Right lobe of liver (tissue), 6 donors: ENCODE results near the gene ABCC3. TPM values are rescaled to one million over a fixed set of nuclear protein-coding genes. Genes with fewer than 3 reads are reported as not detected.

Experiments used
- ATAC-seq, 4 donors: fragments of 200-7000 bp; cut with Tn5 transposase; one replicate each; pipeline ENCODE4 v1.9.1; 2020; ENCODE audit warnings: mild to moderate bottlenecking in 4 of 4, moderate library complexity in 4 of 4
- DNase-seq, 3 donors: peaks; one replicate each; pipeline ENCODE4 v3.0.0-alpha.2; 2020
- H3K27ac ChIP-seq, 3 donors: fragments of 200-600 bp; one replicate each; pipeline ENCODE4 v1.8.0; 2022
- H3K27me3 ChIP-seq, 2 donors: fragments of 200-600 bp; one replicate each; pipeline ENCODE4 v1.8.0; 2022
- H3K36me3 ChIP-seq, 4 donors: fragments of 200-600 bp; sonication (generic) in 1 of 4; one replicate each; pipeline versions ENCODE4 v1.5.1 to v1.8.0; 2017 to 2022; ENCODE audit warnings: control low read depth in 1 of 4
- H3K4me1 ChIP-seq, 4 donors: fragments of 200-600 bp; sonication (generic) in 1 of 4; one replicate each; pipeline versions ENCODE4 v1.5.1 to v1.8.0; 2017 to 2022; ENCODE audit warnings: control low read depth in 1 of 4
- H3K4me3 ChIP-seq, 3 donors: fragments of 200-600 bp; one replicate each; pipeline ENCODE4 v1.8.0; 2022
- H3K9me3 ChIP-seq, 4 donors: fragments of 200-600 bp; sonication (generic) in 1 of 4; one replicate each; pipeline versions ENCODE4 v1.5.1 to v1.8.0; 2017 to 2022; ENCODE audit warnings: control low read depth in 1 of 4
- POLR2A ChIP-seq: fragments of 450-650 bp; IDR thresholded peaks from one replicate; pipeline ENCODE4 v1.6.1; 2017; ENCODE audit warnings: antibody characterized with exemption, mild to moderate bottlenecking
- WGBS: methylation state at CpG from one replicate; pipeline ENCODE4 v1.1.6; 2018; ENCODE audit warnings: low coverage, low lambda C conversion rate; ENCODE audit not compliant: insufficient coverage; ENCODE audit errors: missing lambda C conversion rate; 5-methylcytosine and 5-hydroxymethylcytosine counted together
- intact Hi-C, 2 donors: fragments of 100-400 bp; cut with DNase I; formaldehyde crosslinking; loops; one replicate each; pipeline versions ENCODE4 v1.11.2 to v1.14.1; 2022
- total RNA-seq, 6 experiments: library from RNA; depleted of rRNA in 2 of 6; stranded (reverse); fragments of >200 nt in 2 of 6; fragmentation: NEBNext Ultra II Directional in 3 of 6; extraction: Animal tissue kit (Norgen Biotek cat#: 25700) in 3 of 6; gene quantifications; one replicate each; pipeline versions ENCODE4 v1.1.0 to v1.2.4, GENCODE V29; 2016 to 2023
- TF ChIP-seq, protein P1 (sequence below), 4 donors: fragments of 200-600 bp in 3 of 4; fragments of 450-650 bp in 1 of 4; IDR thresholded peaks; one replicate each; pipeline versions ENCODE4 v1.5.1 to v1.8.0; 2016 to 2022; ENCODE audit warnings: antibody characterized with exemption in 4 of 4, mild to moderate bottlenecking in 2 of 4
- donor health status: DM: no; HTN: yes; CAD: no.
- donor health status: DM: no; HTN: no; CAD: no.
- donor health status: DM: no; HTN: no; CAD: no.
- donor health status: DM: no; HTN: yes; CAD: no.
- donor health status: DM: no; HTN: yes; CAD: no.

ABCC3 gene
- total RNA-seq, 6 experiments from 2014 or later = 146 to 286 (median 178) TPM

DNA sequence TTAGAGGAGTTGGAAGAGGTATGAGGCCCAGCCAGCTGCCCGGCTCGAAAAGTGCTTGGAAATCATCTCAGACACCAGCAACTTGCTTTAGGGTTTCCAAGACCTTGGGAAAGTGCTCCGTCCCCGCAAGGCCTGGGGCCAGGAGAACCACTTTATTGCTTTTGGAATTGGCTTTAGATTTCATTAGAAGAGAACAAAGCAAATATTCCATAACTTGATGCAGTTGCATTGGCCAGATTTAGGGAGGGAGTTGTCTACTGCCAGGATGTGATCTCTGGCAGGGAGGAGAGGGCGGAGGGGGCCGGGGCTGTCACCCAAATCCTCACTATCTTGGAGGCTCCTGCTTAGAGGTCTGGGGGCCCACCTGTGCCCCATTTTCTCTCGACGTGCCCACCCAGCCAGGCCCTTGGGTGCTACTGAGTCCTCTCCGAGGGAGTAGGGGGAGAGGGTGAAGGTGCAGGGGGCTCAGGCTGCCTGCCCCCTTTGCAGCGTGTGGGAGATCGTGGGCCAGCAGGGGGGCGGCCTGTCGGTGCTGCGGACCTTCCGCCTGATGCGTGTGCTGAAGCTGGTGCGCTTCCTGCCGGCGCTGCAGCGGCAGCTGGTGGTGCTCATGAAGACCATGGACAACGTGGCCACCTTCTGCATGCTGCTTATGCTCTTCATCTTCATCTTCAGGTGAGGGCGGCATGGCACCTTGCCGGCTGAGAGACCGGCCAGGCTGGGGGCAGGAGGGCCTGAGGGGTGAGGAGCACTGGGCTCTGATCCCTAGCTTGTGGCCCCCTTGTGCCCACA lies 43.5 kb upstream of the ABCC3 start:
- intact Hi-C loops = no loop called here
- Histone ChIP-seq H3K36me3 (no peaks in the 10 kb centered on the region), H3K4me1 (peaks cover 0 to 12% (median 0%) of the 10 kb centered on the region in 4 donors), H3K4me3 (no peak overlapping the region), H3K27me3 (no peaks in the 10 kb centered on the region), H3K9me3 (no peaks in the 10 kb centered on the region), H3K27ac (no peak overlapping the region)
- TF ChIP-seq, protein P1, sequence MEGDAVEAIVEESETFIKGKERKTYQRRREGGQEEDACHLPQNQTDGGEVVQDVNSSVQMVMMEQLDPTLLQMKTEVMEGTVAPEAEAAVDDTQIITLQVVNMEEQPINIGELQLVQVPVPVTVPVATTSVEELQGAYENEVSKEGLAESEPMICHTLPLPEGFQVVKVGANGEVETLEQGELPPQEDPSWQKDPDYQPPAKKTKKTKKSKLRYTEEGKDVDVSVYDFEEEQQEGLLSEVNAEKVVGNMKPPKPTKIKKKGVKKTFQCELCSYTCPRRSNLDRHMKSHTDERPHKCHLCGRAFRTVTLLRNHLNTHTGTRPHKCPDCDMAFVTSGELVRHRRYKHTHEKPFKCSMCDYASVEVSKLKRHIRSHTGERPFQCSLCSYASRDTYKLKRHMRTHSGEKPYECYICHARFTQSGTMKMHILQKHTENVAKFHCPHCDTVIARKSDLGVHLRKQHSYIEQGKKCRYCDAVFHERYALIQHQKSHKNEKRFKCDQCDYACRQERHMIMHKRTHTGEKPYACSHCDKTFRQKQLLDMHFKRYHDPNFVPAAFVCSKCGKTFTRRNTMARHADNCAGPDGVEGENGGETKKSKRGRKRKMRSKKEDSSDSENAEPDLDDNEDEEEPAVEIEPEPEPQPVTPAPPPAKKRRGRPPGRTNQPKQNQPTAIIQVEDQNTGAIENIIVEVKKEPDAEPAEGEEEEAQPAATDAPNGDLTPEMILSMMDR (IDR thresholded peaks at IDR 0.05) = no peak
- TF ChIP-seq POLR2A = no peak
- 95% methylated on average over 7 of the region's 24 CpGs for WGBS
- ATAC-seq (no peak), DNase-seq (no peak)

DNA sequence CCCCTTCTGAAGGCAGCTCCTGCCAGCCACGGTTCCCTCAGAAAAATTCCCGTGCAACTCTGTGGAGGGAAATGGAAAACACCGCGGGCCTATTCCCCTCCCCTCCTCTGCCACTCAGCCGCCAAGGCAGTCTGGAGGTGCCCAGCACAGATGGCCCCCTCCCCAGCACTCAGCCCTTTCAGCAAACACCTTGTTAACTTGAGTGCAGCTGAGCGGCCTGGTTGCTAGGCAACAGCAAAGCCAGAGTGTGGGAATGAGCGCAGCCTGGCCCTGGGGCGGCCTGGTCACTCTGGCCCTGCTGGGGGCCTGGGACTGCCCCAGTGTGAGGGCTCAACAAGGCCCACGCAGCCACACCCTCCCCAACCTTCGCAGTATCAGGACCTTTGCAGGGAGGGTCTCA lies 41.4 kb upstream of the ABCC3 start:
- no peak for ATAC-seq

DNA sequence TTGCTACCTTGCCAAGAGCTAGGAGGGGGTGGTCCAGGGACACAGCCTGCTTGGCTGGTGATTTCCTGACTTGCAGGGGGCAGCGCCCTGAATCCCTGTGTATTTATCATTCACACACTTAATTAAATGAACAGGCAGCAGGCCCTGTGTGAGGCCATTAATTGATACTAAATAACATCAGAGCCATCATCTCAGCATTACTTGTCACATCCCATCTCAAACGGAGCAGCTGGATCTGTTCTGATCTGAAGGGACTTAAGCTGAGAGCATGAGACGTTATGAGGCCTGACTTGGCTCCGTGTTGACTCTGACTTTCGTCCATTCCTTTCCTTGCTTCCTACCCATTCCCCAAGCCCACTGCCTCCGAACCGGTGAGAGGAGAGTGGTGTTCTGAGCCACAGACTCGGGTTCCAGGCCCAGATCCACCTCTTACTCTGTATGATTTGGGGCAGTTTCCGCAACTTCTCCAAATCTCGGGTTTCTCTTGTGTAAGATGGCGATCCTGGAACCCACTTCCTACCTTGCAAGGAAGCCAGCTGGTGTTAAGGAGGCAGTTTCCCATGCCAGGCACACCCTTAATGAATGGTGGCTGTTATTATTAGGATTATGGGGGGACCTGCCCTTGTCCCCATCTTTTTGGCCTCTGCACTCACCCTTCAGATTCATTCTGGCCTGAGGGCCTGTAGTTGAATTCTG lies 40.4 kb upstream of the ABCC3 start:
- 66% methylated on average over 8 of the region's 11 CpGs for WGBS
- intact Hi-C loops = no loop called here
- no peaks in the 10 kb centered on the region for H3K36me3 ChIP-seq

More for the DNA sequence above, 41.4 kb upstream of the ABCC3 start:
- Histone ChIP-seq H3K27ac (no peak overlapping the region), H3K36me3 (no peaks in the 10 kb centered on the region), H3K4me3 (no peak overlapping the region), H3K27me3 (no peaks in the 10 kb centered on the region), H3K9me3 (no peaks in the 10 kb centered on the region), H3K4me1 (peaks cover 0 to 12% (median 0%) of the 10 kb centered on the region in 4 donors)
- no peak for DNase-seq
- TF ChIP-seq, protein P1 (IDR thresholded peaks at IDR 0.05) = no peak
- TF ChIP-seq POLR2A = no peak
- 90% methylated on average over 2 of the region's 10 CpGs for WGBS
- intact Hi-C loops = no loop called here

DNA sequence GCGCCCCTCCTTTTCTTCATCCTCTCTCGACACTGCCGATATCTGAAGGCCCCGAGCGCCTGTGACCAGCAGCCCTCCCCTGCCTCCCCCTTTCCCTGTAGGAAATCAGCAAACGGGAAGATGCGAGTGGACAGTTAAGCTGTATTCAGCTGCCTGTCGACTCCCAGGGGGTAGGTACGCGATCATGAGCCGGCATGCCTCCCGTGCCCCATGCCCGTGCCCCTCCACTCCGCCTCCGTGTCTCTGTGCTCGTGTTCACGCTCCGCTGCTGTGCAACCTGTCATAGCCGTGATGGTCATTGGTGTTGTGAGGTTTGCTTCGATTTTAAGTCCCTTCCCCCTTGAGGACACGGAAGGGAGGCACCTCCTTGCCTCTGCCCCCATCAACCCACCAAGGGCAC lies 39.8 kb upstream of the ABCC3 start:
- ATAC-seq (no peak), DNase-seq (no peak)
- Histone ChIP-seq H3K27me3 (no peaks in the 10 kb centered on the region), H3K9me3 (no peaks in the 10 kb centered on the region), H3K4me1 (no peaks in the 10 kb centered on the region), H3K4me3 (no peak overlapping the region), H3K36me3 (no peaks in the 10 kb centered on the region), H3K27ac (no peak overlapping the region)
- TF ChIP-seq POLR2A = no peak
- TF ChIP-seq, protein P1 (IDR thresholded peaks at IDR 0.05) = no peak
- 79% methylated on average over 16 of the region's 21 CpGs for WGBS
- intact Hi-C loops = no loop called here

More for the DNA sequence above, 40.4 kb upstream of the ABCC3 start:
- DNase-seq = no peak
- peaks cover 0 to 4% (median 0%) of the 10 kb centered on the region in 4 donors for H3K4me1 ChIP-seq
- H3K27ac ChIP-seq = no peak overlapping the region
- no peaks in the 10 kb centered on the region for H3K9me3 ChIP-seq
- H3K4me3 ChIP-seq = no peak overlapping the region
- H3K27me3 ChIP-seq = no peaks in the 10 kb centered on the region
- TF ChIP-seq POLR2A = no peak
- TF ChIP-seq, protein P1 (IDR thresholded peaks at IDR 0.05) = no peak
- no peak for ATAC-seq
